Urothelium cell line (cell line): ENCODE measurements around the gene CREBBP.
A peak's percentile ranks its signal among the peaks of the same experiment; 100 is the strongest.

Source experiments
- DNase-seq: peaks from one replicate; pipeline ENCODE4 v3.0.0; 2011; ENCODE audit warnings: low spot score, mixed read lengths
- FAIRE-seq: peaks from 2 replicates; lab custom pipeline; 2011; peaks lifted over from hg19 to GRCh38; lab: Jason Lieb, UNC

The CREBBP gene

DNA sequence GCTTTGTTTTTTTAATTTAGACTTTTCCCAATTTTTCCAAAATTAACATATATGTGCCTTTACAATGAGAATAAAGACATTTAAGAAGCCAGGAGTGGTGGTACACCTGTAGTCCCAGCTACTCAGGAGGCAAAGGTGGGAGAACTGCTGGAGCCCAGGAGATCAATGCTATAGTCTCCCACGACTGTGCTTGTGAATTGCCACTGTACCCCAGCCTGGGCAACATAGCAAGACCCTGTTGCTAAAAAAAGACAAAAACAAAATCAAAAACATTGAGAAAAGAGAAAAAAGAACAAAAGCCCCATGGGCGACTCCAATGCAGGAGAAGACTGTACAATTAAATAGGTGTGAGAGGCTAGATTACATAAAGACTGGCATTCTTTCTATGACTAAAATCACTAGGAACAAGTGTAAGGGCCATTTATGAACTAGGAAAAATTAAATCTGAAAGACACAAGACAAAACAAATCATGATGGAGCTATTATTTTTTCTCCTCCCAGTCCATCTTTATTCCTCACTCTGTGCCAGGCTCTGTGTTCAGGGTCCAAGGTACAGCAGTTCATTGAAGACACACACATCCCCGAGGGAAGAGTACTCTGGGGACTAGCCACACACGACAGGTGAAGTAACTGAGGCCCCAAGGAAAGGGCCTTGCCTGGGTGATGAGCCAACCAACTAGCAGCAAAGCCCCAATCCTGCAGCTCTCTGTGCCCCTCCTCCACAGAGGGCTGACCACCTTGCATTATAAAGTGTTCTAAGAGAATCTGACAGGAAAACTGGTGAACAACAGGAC is 79.8 kb downstream of the CREBBP start:
- FAIRE-seq (no peak), DNase-seq (no peak)

DNA sequence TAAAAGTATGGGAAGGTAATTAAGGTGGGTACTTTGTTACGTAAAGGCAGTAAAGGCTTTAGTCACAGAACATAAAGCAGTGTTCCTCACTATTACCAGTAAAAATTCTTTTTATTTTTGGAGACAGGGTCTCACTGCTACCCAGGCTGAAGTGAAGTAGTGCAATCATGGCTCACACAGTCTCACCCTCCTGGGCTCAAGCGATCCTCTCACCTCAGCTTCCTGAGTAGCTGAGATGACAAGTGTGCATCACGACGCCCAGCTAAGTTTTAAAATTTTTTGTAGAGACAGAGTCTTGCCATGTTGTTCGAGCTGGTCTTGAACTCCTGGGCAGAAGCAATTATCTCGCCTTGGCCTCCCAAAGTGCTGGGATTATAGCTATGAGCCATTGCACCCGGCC is 80.5 kb downstream of the CREBBP start:
- no peak for DNase-seq
- no peak for FAIRE-seq

GRCh38 chr16:3799354-3799753 is 81.2 kb downstream of the CREBBP start:
- FAIRE-seq (no peak), DNase-seq (no peak)

DNA sequence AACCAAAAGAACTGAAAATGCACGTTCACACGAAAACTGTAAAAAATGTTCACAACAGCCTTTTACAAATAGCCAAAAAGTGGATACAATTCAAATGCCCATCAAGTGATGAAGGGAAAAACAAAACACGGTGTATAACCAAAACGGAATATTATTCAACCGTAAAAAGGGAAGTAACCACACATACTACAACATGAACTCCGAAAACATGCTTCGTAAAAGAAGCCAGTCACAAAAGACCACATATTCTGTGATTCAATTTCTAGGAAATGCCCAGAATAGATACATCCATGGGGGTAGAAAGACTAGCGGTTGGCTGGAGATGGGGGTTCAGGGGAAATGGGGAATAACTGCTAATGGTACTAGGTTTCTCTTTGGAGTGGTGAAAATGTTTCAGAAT is 81.7 kb downstream of the CREBBP start:
- FAIRE-seq (no peak), DNase-seq (no peak)

DNA sequence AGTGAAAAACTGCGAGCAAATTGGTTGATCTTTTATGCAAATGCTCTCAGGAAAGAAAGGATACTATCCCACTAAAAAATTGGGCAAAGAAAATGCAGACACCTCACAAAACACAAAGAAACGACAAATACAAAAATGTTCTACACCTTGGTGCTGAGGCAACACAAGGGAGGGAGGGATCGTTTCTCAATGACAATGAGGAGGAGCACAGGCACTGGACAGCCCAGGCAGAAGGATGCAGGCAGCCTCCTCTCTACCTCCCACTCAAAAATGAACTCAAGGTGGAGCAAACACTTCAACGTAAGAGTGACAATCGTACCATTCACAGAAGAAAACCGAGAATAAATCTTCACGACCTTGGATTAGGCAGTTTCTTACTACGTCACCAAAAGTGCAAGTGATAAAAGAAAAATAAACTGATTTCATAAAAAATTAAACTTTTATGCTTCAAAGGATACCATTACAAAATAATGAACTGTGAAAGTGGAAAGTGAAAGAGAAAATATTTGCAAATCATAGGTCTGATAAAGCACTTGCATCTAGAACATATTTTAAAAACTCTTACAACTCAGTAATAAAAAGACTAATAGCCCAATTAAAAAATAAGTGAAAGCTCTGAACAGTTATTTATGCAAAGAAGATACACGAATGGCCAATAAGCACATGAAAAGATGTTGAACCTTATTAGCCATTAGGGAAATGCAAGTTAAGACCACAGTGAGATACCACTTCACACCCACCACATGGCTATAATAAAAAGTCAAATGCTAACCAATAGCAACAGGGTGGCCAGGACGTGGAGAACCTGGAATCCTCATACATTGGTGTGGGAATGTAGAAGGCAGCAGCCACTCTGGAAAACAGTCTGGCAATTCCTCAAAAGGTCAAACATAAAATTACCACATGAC is 82.4 kb downstream of the CREBBP start:
- no peak for FAIRE-seq
- no peak for DNase-seq

GRCh38 chr16:3797473-3797872 is 83.0 kb downstream of the CREBBP start:
- FAIRE-seq (no peak), DNase-seq (no peak)

DNA sequence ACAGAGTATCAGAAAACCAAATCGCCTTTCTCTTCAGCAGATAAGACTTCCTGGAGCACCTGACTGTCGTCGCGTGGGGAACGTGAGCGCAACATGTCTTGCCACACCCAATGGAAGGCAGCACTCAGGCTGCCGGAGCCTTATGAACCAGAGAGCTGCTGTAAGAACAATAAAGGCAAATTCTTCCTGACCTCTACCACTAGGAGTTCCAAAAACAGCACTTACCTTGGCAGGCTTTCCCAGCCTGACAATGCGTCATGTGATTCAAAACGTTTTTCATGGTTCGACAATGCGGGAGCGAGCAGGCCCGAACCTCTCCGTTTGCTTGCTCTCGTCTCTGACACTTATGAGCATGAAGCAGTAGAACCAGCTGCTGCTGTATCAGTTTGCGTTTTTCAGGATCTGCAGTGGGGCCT is 87.3 kb downstream of the CREBBP start:
- FAIRE-seq: no peak
- no peak for DNase-seq

DNA sequence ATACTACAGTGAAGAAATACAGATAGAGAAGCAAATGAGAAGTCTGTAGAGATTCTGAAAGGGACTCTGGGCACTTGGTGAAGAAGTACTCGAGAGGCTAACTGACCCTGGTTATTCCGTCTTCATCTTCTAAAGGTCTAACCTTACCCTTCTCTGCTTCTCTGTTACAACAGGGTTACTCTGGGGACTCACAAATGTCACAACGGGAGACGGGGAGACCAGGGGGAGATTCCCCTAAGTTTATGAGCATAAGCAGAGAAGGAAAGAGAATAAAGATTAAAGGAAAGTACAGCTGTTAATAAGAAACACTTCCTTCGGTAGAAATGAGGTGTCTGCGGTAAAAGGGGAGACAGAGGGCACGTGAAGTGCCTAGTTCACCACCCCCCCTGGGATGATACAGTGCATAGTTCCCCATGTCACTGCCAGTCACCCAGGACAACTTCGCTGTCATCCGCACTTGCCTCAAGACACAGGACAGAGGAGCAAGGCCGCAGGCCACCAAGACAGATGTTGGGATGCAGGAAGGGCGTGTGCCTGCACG is 88.0 kb downstream of the CREBBP start:
- no peak for FAIRE-seq
- no peak for DNase-seq

DNA sequence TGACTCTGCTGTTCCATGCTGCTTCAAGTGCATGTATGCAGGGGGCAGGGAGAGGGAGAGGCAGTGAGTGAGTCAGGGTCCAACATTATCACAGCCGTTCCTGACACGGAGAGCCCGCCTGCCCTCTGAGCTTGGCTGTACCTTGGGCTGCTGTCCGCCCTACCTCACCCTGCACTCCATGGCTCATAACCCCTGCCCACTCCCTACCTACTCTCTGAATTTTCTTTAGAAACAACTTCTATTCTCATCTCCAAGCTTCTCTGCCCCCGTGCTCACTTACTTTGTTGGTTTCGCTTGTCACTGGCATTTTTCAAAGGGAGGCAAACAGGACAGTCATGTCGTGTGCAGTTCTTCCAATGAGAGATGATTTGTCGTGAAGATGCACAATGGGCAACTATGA is 88.8 kb downstream of the CREBBP start:
- FAIRE-seq: no peak
- no peak for DNase-seq

DNA sequence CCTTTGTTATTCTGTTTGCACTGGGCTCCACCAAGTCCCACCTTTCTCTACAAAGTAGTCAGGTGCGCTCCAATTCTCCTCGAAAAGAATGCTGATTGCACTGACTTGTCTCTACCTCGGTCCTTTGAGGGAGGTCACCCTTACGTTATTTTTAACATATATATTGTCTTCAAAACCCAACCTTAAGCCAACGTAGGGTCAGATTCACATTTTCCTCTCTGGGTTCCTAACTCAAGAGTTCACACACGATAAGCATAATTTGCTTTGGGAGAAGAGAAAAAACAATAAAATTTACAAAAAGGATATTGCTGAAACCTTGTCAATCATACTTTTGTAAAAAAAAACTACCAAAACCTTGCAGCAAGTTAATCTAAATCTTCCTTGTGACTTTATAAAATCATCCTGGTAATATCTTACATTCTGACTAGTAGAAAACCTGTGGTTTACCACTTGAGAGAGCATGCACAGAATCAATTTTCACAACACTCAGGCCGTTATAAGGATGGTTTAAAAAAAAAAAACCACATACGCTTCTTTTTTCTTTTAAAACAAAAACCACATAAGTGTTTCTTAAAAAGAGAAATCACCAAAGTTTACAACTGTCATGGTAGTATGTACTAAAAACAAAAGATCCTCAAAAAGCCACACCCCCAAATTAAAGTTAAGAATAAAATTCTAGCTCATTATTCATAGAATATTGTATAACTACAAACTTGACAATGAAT is 91.0 kb downstream of the CREBBP start:
- no peak for FAIRE-seq
- no peak for DNase-seq

DNA sequence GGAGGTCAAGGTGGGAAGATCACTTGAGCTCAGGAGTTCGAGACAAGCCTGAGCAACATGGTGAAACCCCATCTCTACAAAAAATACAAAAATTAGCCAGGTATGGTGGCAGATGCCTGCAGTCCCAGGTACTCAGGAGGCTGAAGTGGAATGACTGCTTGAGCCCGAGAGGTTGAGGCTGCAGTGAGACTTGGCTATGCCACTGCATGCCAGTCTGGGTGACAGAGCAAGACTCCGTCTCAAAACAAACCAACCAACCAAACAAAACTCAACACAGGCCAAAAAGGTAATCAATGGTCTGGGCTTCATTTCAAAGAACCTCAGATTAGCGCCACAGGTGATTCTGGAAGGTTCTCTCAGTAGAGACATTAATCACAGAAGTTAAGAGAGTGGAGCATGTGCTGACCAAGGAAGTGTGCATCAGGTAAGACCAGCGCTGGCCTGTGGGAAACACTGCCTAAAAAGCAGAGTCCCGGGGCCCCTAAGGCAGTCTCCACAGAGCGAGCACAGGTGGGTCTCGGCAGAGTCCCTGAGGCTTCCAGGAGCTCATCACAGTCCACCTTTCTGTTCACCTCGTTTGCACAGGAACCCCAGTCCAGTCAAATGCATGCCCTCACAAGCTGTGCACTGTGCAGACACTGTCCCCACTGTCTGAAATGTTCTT is 91.7 kb downstream of the CREBBP start:
- FAIRE-seq: no peak

DNA sequence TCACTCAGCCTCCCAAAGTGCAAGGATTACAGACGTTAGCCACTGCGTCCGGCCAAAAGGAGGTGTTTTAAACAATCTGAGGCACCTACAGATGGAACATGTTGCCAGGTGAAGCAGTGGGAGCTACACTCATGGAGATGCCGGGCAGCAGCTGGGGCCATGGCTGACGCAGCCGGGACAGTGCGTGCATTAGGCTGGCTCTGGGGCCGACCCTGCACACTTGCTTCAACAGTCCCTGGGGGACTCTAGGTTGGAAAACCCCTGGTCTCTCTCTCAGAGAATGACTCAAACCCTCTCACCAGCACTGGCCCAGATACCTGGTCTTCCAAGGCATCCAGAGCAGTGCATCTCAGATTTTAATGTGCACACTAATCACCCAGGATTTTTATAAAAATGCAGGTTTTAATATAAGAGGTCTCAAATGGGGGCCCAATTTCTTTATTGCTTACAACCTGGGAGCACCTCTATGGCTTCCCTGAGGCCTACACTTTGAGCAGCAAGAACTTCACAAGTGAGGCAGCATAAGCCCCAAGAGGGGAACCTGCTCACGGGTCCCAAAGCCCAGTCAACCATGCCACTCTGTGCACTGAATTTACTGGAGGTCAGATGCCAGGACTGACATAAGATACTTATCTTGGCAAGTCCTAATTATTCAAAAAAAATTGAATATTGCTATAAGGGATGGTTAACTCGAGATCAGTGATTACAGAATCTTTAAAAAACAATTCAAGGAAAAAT is 92.4 kb downstream of the CREBBP start:
- DNase-seq: no peak
- FAIRE-seq: no peak

More for the DNA sequence above, 91.7 kb downstream of the CREBBP start:
- no peak for DNase-seq

DNA sequence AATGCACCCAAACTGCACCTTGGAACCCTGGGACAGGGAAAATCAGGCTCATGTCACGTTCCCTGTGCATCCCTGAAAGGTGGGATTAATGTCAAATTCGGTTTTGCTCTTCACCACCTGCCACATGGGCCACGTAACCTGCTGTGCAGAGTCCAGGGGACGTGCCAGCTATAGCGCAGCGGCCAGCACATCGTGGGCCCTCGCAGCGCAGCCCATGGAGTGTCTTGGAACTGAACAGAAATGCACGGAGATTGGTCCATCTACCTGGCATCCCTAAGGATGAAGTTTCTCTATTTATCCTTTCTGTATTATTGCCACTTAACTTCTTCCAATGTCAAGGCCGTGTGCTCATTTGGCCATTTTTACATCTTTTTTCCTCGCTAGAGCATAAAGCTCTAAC is 95.1 kb downstream of the CREBBP start:
- FAIRE-seq: peak; percentile 32
- no peak for DNase-seq

DNA sequence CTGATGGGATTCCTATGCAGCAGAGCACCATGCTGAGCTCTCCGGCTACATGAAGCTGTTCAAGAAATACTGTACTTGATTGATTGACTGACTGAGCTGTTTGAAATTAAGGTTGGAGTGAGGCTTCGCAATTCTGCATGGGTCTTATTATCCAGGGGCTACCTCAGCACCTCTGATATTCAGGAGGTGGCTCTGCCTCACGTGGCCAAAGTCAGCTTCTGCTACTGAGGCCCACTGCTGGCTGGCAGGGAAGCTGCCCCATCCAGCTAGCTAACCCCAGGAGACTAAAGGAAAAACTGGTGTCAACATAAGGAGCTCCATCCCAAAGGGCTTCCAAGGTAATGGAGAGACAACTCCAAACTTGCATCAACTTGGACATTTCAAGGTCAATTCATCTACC is 97.0 kb downstream of the CREBBP start:
- FAIRE-seq: no peak
- DNase-seq: no peak

- DNase-seq (no peak), FAIRE-seq (no peak)
Observed at GRCh38 chr16:3782566-3782965, 97.9 kb downstream of the CREBBP start.

- DNase-seq: no peak
- no peak for FAIRE-seq
Observed at GRCh38 chr16:3781421-3781820, 99.1 kb downstream of the CREBBP start.

DNA sequence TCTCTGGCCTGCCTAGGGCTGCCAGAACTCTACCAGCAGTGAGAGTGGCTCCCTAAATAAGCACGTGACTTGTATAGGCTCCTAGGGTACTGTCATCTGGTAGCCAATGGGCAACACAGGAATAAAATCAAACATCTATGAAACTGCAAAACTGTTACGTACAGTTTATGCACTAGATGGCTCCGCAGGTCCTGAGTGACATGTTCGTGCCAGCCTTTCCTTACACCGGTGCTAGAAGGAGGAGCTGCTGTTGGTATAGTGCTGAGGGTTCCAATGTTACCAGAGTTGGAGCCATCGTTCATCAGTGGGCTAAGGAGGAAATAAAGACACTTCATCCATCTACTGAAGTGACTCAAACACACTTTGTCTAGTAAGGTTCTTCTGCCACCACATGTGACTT is 99.9 kb downstream of the CREBBP start:
- FAIRE-seq (no peak), DNase-seq (no peak)

- FAIRE-seq (no peak), DNase-seq (no peak)
Observed at GRCh38 chr16:3776316-3776715, 104.2 kb downstream of the CREBBP start.

- DNase-seq (no peak), FAIRE-seq (peak; percentile 20)
Observed at GRCh38 chr16:3774819-3775218, 105.7 kb downstream of the CREBBP start.
